ENCODE data around the gene YTHDF1.

GRCh38 chr20:63159826-63160640 is 55.9 kb downstream of the YTHDF1 start:
- TF ChIP-seq PRDM10 (tag by site-specific recombination; IDR thresholded peaks at IDR 0.05) (no peak), CTCF (tag by site-specific recombination; IDR thresholded peaks at IDR 0.05) (no peak), ZNF26 (tag by site-specific recombination; IDR thresholded peaks at IDR 0.05) (no peak), ATF2 (tag by site-specific recombination; IDR thresholded peaks at IDR 0.05; ENCODE audit: low read depth) (no peak), ZNF610 (tag by site-specific recombination; IDR thresholded peaks at IDR 0.05; ENCODE audit: borderline replicate concordance) (no peak), TCF7L2 (IDR thresholded peaks at IDR 0.05; ENCODE audit: borderline replicate concordance, low read depth, low read length) (no peak), ZNF324 (tag by site-specific recombination; IDR thresholded peaks at IDR 0.05) (no peak), ZFHX2 (tag by site-specific recombination; conservative IDR thresholded peaks at IDR 0.05) (no peak), ZNF791 (tag by site-specific recombination; IDR thresholded peaks at IDR 0.05) (no peak), ZNF362 (tag by site-specific recombination; IDR thresholded peaks at IDR 0.05) (no peak), ZNF24 (tag by site-specific recombination; IDR thresholded peaks at IDR 0.05) (no peak), ZNF274 (IDR thresholded peaks at IDR 0.05; ENCODE audit: low read length) (no peak), ZNF274 (tag by site-specific recombination; IDR thresholded peaks at IDR 0.05; ENCODE audit: borderline replicate concordance) (no peak), ZNF747 (tag by site-specific recombination; IDR thresholded peaks at IDR 0.05) (no peak), SALL2 (tag by site-specific recombination; IDR thresholded peaks at IDR 0.05; ENCODE audit: borderline replicate concordance) (no peak)
